ENCODE data around the gene TRAPPC8. TPM values are rescaled to one million over a fixed set of nuclear protein-coding genes. Genes with fewer than 3 reads are reported as not detected.

The TRAPPC8 gene
- total and polyA plus RNA-seq, 7 donors = 12.6 to 50.4 (median 33.8) TPM

GRCh38 chr18:31795747-31796146 is 147.2 kb downstream of the TRAPPC8 start:
- no peaks in the 10 kb centered on the region for H3K36me3 ChIP-seq
- TF ChIP-seq POLR2A (IDR thresholded peaks at IDR 0.05) (no peak), POLR2AphosphoS5 (IDR thresholded peaks at IDR 0.05) (no peak), CTCF (IDR thresholded peaks at IDR 0.05) (no peak), EP300 (IDR thresholded peaks at IDR 0.05) (no peak)
- intact Hi-C loops (cut with DNase I) = no loop called here

GRCh38 chr18:31793531-31793930 is 149.4 kb downstream of the TRAPPC8 start:
- no peaks in the 10 kb centered on the region for H3K9me3 ChIP-seq
- no peaks in the 10 kb centered on the region for H3K36me3 ChIP-seq
- H3K27ac ChIP-seq = no peak overlapping the region
- intact Hi-C loops (cut with DNase I) = no loop called here
- no peak for TF ChIP-seq EP300 (IDR thresholded peaks at IDR 0.05)
- TF ChIP-seq POLR2AphosphoS5 (IDR thresholded peaks at IDR 0.05) = no peak
- no peak for TF ChIP-seq POLR2A (IDR thresholded peaks at IDR 0.05)
- no peak for TF ChIP-seq CTCF (IDR thresholded peaks at IDR 0.05)
- DNase-seq = no peak
- no peaks in the 10 kb centered on the region for H3K4me1 ChIP-seq
- no peaks in the 10 kb centered on the region for H3K27me3 ChIP-seq
- H3K4me3 ChIP-seq = no peak overlapping the region

More at GRCh38 chr18:31795747-31796146, 147.2 kb downstream of the TRAPPC8 start:
- Histone ChIP-seq H3K9me3 (no peaks in the 10 kb centered on the region), H3K27ac (no peak overlapping the region), H3K27me3 (no peaks in the 10 kb centered on the region), H3K4me3 (no peak overlapping the region), H3K4me1 (no peaks in the 10 kb centered on the region)
- 90 to 94% methylated on average over 2 of the region's 2 CpGs for WGBS, 2 donors
- no peak for DNase-seq

GRCh38 chr18:31792580-31792911 is 150.4 kb downstream of the TRAPPC8 start:
- H3K27me3 ChIP-seq = no peaks in the 10 kb centered on the region
- H3K36me3 ChIP-seq = no peaks in the 10 kb centered on the region
- no peak overlapping the region for H3K4me3 ChIP-seq
- TF ChIP-seq EP300 (IDR thresholded peaks at IDR 0.05) (no peak), POLR2AphosphoS5 (IDR thresholded peaks at IDR 0.05) (no peak), POLR2A (IDR thresholded peaks at IDR 0.05) (no peak), CTCF (IDR thresholded peaks at IDR 0.05) (no peak)
- intact Hi-C loops (cut with DNase I) = no loop called here
- H3K4me1 ChIP-seq = no peaks in the 10 kb centered on the region
- 66 to 82% methylated on average over 2 of the region's 2 CpGs for WGBS, 2 donors
- no peak for DNase-seq
- no peaks in the 10 kb centered on the region for H3K9me3 ChIP-seq
- H3K27ac ChIP-seq = no peak overlapping the region

GRCh38 chr18:31791817-31792579 is 150.9 kb downstream of the TRAPPC8 start:
- Histone ChIP-seq H3K27ac (no peak overlapping the region), H3K9me3 (no peaks in the 10 kb centered on the region), H3K4me3 (no peak overlapping the region), H3K4me1 (no peaks in the 10 kb centered on the region), H3K27me3 (no peaks in the 10 kb centered on the region), H3K36me3 (no peaks in the 10 kb centered on the region)
- WGBS, 2 donors = 73 to 81% methylated on average over 6 of the region's 6 CpGs
- intact Hi-C loops (cut with DNase I) = no loop called here
- DNase-seq = no peak
- TF ChIP-seq POLR2A (IDR thresholded peaks at IDR 0.05) (no peak), CTCF (IDR thresholded peaks at IDR 0.05) (no peak), EP300 (IDR thresholded peaks at IDR 0.05) (no peak), POLR2AphosphoS5 (IDR thresholded peaks at IDR 0.05) (no peak)

- intact Hi-C loops (cut with DNase I) = no loop called here
- WGBS, 2 donors = 83 to 87% methylated on average over 10 of the region's 10 CpGs
Measured at GRCh38 chr18:31789409-31789808, 153.5 kb downstream of the TRAPPC8 start.

More at GRCh38 chr18:31789409-31789808, 153.5 kb downstream of the TRAPPC8 start:
- TF ChIP-seq CTCF (IDR thresholded peaks at IDR 0.05) (no peak), EP300 (IDR thresholded peaks at IDR 0.05) (no peak), POLR2AphosphoS5 (IDR thresholded peaks at IDR 0.05) (no peak), POLR2A (IDR thresholded peaks at IDR 0.05) (no peak)
- DNase-seq = no peak
- Histone ChIP-seq H3K4me1 (no peaks in the 10 kb centered on the region), H3K27me3 (no peaks in the 10 kb centered on the region), H3K9me3 (no peaks in the 10 kb centered on the region), H3K36me3 (no peaks in the 10 kb centered on the region), H3K4me3 (no peak overlapping the region), H3K27ac (no peak overlapping the region)
